ENCODE measurements around the gene WDR7. TPM values are rescaled to one million over a fixed set of nuclear protein-coding genes. Genes with fewer than 3 reads are reported as not detected.

WDR7 gene
- total RNA-seq, 1 donor from 2014 or later, result 8.2 TPM

DNA sequence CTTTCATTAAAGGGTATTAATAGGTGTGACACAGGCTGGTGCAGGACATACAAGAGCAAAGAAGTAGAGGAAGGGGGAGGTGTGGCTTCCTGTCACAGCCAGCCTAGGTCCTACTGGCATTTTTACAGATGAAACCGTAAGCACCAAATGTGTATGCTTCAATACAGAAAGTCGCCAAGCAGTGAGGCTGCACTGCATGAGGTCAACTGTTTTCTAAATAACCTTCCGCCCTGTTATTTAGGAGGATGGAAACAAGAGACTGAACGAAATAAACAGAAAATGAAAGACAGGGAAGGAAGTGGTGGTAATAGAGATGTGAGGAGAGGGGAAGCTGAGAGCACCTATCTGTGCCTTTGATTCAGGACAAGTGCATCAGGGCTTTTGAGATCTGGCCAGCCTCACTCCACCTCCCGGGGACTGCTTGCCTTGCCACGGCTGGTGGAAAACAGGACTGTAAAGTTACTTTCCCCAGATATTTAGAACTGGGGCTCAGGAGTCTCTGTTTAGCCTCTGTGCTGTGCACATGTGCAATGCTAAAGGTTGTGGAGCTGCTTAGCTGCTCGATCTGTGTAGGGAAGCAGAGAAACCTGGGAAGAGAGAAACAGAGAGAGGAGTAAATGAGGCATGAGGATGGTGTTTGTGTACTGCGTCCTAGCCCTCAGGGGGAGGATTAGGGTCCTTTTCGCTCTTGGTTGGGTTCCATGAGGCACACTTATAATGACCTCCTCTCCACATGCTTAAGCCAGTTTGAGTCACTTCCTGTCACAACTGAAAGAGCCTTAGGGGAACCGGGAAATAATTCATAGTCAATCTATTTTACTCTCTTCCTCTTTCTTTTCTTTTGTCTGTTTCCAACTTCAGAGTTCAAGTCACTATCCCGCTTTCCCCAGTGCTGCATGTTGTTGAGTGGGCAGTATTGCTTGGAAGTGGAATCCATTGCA, 433.4 kb downstream of the WDR7 start:
- DNase-seq (ENCODE audit: low read depth), result no peak
- no peak overlapping the region for H3K4me3 ChIP-seq (ENCODE audit: low read depth, low read length)
- TF ChIP-seq, protein P1, sequence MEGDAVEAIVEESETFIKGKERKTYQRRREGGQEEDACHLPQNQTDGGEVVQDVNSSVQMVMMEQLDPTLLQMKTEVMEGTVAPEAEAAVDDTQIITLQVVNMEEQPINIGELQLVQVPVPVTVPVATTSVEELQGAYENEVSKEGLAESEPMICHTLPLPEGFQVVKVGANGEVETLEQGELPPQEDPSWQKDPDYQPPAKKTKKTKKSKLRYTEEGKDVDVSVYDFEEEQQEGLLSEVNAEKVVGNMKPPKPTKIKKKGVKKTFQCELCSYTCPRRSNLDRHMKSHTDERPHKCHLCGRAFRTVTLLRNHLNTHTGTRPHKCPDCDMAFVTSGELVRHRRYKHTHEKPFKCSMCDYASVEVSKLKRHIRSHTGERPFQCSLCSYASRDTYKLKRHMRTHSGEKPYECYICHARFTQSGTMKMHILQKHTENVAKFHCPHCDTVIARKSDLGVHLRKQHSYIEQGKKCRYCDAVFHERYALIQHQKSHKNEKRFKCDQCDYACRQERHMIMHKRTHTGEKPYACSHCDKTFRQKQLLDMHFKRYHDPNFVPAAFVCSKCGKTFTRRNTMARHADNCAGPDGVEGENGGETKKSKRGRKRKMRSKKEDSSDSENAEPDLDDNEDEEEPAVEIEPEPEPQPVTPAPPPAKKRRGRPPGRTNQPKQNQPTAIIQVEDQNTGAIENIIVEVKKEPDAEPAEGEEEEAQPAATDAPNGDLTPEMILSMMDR (conservative IDR thresholded peaks at IDR 0.05; ENCODE audit: low read depth, low read length), result no peak

DNA sequence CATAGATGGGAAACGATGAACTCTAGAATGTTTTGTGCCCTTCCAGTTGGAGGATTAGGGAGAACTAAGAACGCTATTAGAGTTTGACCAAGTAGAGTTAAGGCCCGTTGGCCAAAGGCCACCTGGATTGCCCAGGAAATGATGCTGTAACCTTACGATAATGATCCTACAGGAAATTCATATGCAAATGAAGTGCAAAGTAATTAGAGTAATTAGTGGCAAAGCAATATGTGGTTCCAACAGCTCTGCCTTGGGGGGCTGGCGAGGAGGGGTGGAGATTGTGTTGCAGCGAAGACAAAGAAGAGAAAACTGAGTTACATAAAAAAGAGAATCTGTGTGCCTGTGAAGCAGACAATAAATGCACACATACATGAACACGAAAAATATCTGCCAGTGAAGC, 434.2 kb downstream of the WDR7 start:
- H3K4me3 ChIP-seq (ENCODE audit: low read depth, low read length), result no peak overlapping the region
- DNase-seq (ENCODE audit: low read depth), result no peak
- TF ChIP-seq, protein P1 (conservative IDR thresholded peaks at IDR 0.05; ENCODE audit: low read depth, low read length), result no peak

DNA sequence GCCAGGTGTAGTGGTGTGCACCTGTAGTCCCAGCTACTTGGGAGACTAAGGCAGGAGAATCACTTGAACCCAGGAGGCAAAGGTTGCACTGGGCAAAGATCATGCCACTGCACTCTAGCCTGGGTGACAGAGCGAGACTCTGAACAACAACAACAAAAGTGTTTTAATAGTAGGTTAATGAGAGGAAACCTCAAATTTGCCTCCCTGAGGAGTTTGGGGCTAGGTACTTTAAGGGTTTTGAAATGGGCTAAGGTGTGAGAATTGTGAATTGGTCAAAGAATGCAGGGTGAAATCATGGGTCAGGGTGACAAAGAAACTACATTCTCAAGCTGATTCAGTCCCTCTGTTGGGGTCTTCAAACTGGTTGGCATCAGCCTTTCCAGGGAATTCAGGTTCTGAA, 435.0 kb downstream of the WDR7 start:
- TF ChIP-seq, protein P1 (conservative IDR thresholded peaks at IDR 0.05; ENCODE audit: low read depth, low read length), result no peak
- no peak overlapping the region for H3K4me3 ChIP-seq (ENCODE audit: low read depth, low read length)
- DNase-seq (ENCODE audit: low read depth), result no peak

Other genes with a start within 250 kb of the WDR7 start
- 51.4 and 63.2 TPM in 2 replicates for gene TXNL1, start 12.8 kb upstream of the WDR7 start, total RNA-seq